HPDE6-E6E7 (cell line): Measurements from ENCODE around the gene HAUS6.
"Not testable (repeated sequence)": the region's sequence is repeated elsewhere in the genome, so short reads cannot be mapped to it uniquely, and the experiment has no call there.

Experiments
- DNase-seq: peaks from one replicate; pipeline ENCODE4 v3.0.0; 2011; ENCODE audit warnings: missing footprints; ENCODE audit errors: extremely low spot score

The HAUS6 gene

GRCh38 chr9:19117039-19117716 lies 14.5 kb upstream of the HAUS6 start:
- DNase-seq = no peak

GRCh38 chr9:19116107-19116790 lies 13.5 kb upstream of the HAUS6 start:
- peak; percentile 61 for DNase-seq

- DNase-seq = no peak
Observed at GRCh38 chr9:19114680-19115270, 12.1 kb upstream of the HAUS6 start.

GRCh38 chr9:19113964-19114679 lies 11.4 kb upstream of the HAUS6 start:
- no peak for DNase-seq

- DNase-seq = not testable (repeated sequence)
Observed at GRCh38 chr9:19113064-19113611, 10.4 kb upstream of the HAUS6 start.

- no peak for DNase-seq
Observed at GRCh38 chr9:19108038-19108437, 5.3 kb upstream of the HAUS6 start.

GRCh38 chr9:19104515-19105282 lies 2.0 kb upstream of the HAUS6 start:
- no peak for DNase-seq

- no peak for DNase-seq
Observed at GRCh38 chr9:19102181-19102630, 498 bp downstream of the HAUS6 start.

GRCh38 chr9:19101203-19101602 lies 1.5 kb downstream of the HAUS6 start:
- DNase-seq = no peak

- DNase-seq = not testable (repeated sequence)
Observed at GRCh38 chr9:19097431-19097830, 5.3 kb downstream of the HAUS6 start.

- no peak for DNase-seq
Observed at GRCh38 chr9:19087106-19088000, 15.4 kb downstream of the HAUS6 start.

- no peak for DNase-seq
Observed at GRCh38 chr9:19085295-19085694, 17.4 kb downstream of the HAUS6 start.

GRCh38 chr9:19074836-19075235 lies 27.9 kb downstream of the HAUS6 start:
- DNase-seq = no peak

GRCh38 chr9:19074229-19074628 lies 28.5 kb downstream of the HAUS6 start:
- DNase-seq = no peak

- no peak for DNase-seq
Observed at GRCh38 chr9:19057033-19057432, 45.7 kb downstream of the HAUS6 start.

GRCh38 chr9:19050637-19051591 lies 51.8 kb downstream of the HAUS6 start:
- no peak for DNase-seq

GRCh38 chr9:19049917-19050636 lies 52.6 kb downstream of the HAUS6 start:
- peak; percentile 12 for DNase-seq
